GM18909 (cell line): ENCODE measurements around the gene RNU5B-1.

Source experiments
- ATAC-seq: cut with Tn5 transposase; IDR thresholded peaks from one replicate; pipeline ENCODE4 v1.9.1; 2021; ENCODE audit warnings: mild to moderate bottlenecking; ENCODE audit not compliant: unreplicated experiment, poor library complexity

Gene RNU5B-1

GRCh38 chr15:65326117-65326526 is 21.6 kb downstream of the RNU5B-1 start:
- ATAC-seq: no peak

GRCh38 chr15:65326818-65327217 is 22.3 kb downstream of the RNU5B-1 start:
- ATAC-seq: no peak

GRCh38 chr15:65327651-65328393 is 23.3 kb downstream of the RNU5B-1 start:
- ATAC-seq: no peak

- ATAC-seq: no peak
Measured at GRCh38 chr15:65328506-65329287, 24.2 kb downstream of the RNU5B-1 start.

GRCh38 chr15:65329288-65329983 is 25.0 kb downstream of the RNU5B-1 start:
- no peak for ATAC-seq

GRCh38 chr15:65329984-65330735 is 25.7 kb downstream of the RNU5B-1 start:
- ATAC-seq: no peak

GRCh38 chr15:65330934-65331645 is 26.6 kb downstream of the RNU5B-1 start:
- ATAC-seq: no peak

- ATAC-seq: no peak
Measured at GRCh38 chr15:65331811-65332210, 27.3 kb downstream of the RNU5B-1 start.

GRCh38 chr15:65332391-65333147 is 28.1 kb downstream of the RNU5B-1 start:
- ATAC-seq: no peak

GRCh38 chr15:65333148-65333820 is 28.8 kb downstream of the RNU5B-1 start:
- ATAC-seq: no peak

GRCh38 chr15:65333856-65334255 is 29.4 kb downstream of the RNU5B-1 start:
- no peak for ATAC-seq

GRCh38 chr15:65334586-65335231 is 30.2 kb downstream of the RNU5B-1 start:
- no peak for ATAC-seq

- ATAC-seq: no peak
Measured at GRCh38 chr15:65335278-65336055, 31.0 kb downstream of the RNU5B-1 start.

- no peak for ATAC-seq
Measured at GRCh38 chr15:65336493-65337435, 32.3 kb downstream of the RNU5B-1 start.

- ATAC-seq: no peak
Measured at GRCh38 chr15:65337436-65338070, 33.1 kb downstream of the RNU5B-1 start.

- no peak for ATAC-seq
Measured at GRCh38 chr15:65338366-65338765, 33.9 kb downstream of the RNU5B-1 start.
